Stimulated activated CD8-positive, alpha-beta memory T cell treated with anti-CD3 and anti-CD28 coated beads, Interleukin-4, amount 100 ng/mL, for 48 hours (primary cell): ENCODE measurements around the gene CENPC.
"Not testable (repeated sequence)": the region's sequence is repeated elsewhere in the genome, so short reads cannot be mapped to it uniquely, and the experiment has no call there.

ENCODE experiments used
- DNase-seq: peaks from one replicate; pipeline ENCODE4 v3.0.0-alpha.2; 2020

CENPC gene

DNA sequence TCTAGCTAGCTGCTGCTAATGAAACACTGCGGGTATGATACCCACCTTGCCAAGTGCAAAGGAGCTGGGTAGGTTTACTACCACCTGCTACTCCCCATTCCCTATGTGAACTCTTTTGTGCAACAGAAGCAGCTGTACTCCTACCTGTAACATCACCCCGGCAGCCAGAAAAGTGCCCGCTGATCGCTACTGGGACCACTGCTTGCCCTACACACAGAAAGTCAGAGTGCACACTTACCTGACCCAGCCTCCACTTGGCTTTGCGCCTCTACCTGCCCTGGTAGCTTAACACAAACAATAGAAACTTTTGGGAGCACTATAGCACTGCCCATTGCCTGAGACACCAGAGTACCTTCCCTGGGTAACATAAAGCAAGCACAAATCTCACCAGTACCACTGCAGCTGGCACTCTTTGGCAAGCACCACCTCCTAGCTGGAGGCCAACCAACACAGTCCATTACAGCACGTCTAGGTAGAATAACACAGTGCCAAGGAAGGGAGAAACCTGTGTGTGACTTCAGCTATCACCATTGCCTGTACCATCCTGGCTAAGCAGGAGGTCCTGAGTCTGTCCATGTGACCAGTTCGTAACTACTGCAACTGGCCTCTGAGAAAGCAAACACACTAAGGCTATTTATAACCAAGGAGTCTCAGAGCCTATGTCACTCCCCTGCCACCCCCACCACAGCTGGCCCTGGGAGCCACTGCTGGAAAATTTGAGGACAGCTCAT lies 80.1 kb downstream of the CENPC start:
- no peak for DNase-seq

DNA sequence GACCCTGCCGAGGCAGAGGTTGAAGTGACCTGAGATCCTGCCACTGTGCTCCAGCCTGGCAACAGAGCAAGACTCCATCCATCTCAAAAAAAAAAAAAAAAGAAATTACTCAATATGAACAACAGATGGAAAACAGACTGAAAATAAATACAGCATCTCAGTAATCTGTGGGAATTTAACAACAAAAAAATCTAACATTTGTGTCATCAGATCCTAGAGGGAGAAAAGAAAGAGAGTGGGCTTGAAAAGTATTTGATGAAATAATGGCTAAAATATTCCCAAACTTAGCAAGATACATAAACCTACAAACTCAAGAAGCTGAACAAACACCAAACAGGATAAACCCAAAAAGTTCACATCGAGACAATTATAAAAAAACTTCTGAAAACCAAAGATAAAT lies 84.7 kb downstream of the CENPC start:
- DNase-seq: no peak

DNA sequence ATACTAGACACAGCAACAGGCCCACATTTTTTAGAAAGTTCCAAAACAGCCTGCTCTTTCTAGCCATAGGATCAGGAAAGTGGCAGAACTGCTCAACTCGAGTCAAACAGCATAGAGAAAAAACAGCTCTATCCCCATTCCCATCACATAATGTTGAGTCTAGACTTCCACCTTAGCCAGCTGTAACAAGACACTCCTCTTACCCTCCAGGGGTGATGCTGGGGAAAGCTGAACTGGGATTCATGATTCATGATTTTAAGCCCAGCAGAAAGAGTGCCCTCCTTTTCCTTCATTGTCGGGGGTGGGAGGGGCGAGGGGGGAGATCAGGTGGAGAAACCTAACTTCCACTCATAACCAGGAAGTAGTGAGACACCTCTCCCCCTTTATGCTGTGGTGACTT lies 86.1 kb downstream of the CENPC start:
- DNase-seq: no peak

DNA sequence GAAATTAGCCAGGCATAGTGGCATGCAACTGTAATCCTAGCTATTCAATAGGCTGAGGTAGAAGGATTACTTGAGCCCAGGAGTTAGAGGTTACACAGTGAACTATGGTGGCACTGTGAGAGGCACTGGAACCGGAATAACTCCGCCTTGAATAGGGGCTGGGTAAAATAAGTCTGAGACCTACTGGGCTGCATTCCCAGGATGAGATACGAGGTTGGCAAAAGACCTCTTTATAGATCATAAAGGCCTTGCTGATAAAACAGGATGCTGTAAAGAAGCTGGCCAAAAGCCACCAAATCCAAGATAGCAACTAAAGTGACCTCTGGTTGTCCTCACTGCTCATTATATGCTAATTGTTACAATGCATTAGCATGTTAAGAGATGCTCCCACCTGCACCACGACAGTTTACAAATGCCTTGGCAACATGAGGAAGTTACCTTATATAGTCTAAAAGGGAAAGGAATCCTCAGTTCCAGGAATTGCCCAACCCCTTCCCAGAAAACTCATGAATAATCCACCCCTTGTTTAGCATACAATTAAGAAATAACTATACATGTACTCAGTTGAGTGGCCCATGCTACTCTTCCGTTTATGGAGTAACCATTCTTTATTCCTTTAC lies 88.6 kb downstream of the CENPC start:
- no peak for DNase-seq

DNA sequence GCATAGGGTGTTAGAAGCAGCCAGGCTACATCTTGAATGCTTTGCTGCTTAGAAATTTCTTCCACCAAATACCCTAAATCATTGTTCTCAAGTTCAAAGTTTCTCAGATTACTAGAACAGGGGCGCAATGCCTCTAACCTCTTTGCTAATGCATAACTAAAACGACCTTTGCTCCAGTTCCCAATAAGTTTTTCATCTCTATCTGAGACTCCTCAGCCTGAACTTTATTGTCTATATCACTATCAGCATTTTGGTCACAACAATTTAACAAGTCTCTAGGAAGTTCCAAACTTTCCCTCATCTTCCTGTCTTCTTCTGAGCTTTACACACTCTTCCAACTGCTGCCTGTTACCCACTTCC lies 92.5 kb downstream of the CENPC start:
- DNase-seq: not testable (repeated sequence)

DNA sequence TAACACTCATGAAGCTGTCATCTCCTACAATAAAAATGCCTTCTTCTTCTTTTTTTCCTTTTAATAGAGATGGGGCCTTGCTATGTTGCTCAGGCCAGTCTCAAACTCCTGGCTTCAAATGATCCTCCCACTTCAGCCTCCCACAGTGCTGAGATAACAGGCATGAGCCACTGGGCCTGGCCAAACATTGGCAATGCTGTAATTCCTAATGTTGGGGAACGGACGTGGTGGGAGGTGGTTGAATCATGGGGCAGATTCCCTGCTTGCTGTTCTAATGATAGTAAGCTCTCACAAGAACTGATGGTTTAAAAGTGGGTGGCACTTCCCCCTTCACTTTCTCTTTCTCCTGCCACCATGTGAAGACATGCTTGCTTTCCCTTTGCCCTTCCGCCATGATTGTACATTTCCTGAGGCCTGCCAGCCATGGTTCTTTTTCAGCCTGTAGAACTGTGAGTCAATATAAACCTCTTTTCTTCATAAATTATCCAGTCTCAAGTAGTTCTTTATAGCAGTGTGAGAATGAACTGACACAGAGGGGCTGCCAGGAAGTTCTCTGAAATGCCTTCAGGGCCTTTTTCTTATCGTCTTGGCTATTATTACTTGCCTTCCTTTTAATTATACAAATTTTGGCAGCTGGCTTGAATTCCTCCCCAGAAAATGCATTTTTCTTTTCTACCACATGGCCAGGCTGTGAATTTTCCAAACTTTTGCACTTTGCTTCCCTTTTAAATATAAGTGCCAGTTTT lies 93.0 kb downstream of the CENPC start:
- no peak for DNase-seq

DNA sequence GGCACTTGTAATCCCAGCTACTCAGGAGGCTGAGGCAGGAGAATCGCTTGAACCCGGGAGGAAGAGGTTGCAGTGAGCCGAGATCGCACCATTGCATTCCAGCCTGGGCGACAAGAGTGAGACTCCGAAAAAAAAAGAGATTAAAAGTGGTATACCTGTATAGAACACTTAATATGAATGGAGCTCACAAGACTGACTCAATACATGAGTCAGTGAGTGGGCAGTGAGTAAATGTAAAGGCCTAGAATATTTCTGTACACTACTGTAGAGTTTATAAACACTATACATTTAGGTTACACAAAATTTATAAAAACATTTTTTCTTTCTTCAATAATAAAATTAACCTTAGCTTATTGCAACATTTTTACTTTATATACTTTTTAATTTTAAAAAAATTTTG lies 93.8 kb downstream of the CENPC start:
- no peak for DNase-seq

DNA sequence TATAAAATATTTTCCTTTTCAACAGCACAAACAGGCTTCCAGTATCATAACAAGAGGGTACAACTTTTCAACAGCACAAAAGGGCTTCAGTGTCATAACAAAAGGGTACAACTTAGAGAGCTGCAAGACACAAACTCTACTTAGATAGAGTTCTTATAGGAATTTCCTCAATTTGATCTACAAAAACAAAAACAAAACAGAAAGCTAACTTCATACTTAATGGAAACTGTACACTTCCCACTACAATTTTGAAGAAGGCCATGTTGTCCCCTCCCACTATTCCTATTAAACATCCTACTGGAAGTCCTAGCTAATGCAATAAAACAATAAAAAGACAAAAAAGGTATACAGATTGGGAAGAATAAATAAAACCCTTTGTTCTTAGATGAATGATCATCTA lies 96.7 kb downstream of the CENPC start:
- no peak for DNase-seq

DNA sequence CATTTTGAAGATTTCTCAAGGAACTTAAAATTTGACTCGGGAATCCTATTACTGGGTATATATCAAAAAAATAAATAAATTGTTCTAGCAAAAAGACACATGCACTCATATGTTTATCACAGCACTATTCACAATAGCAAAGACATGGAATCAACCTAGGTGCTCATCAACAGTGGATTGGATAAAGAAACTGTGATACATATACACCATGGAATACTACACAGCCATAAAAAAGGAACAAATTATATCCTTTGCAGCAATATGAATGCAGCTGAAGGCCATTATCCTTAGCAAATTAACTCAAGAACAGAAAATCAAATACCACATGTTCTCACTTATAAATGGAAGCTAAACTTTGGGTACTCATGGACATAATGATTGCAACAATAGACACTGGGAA lies 97.4 kb downstream of the CENPC start:
- DNase-seq: no peak

DNA sequence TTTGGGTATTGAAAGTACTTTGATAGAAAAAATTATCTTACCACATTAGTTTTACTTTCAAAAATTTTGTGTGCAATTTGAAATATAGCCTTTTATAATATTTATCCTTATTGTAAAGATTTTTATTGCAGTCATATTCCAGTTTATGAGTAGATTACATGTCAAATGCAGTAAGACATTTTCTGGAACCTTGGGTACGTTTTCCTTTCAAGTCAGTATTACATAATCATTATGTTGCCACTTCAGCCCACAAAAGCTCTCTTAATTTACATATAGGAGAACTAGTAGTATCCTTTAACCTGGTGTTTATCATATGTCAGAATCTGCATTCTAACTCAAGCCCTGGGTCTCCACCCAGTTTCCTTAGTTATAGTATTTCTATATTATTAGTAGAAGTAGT lies 98.5 kb downstream of the CENPC start:
- no peak for DNase-seq

DNA sequence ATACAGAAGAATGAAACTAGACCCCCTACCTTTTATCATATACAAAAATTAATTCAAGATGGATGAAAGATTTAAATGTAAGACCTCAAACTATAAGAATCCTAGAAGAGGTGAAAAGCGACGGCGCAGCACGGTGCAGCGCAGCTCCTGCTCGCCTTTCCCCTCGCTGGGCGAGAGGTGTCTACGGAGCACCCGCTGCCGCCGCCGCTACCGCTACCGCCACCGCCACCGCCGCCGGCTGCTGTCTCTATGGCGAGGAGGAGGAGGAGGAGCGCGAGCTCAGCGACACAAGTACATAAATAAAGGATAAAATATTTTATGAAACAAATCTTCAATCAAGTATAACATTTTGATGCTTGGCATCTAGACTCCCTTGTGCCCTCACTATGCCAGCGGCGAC lies 99.4 kb downstream of the CENPC start:
- DNase-seq: not testable (repeated sequence)

DNA sequence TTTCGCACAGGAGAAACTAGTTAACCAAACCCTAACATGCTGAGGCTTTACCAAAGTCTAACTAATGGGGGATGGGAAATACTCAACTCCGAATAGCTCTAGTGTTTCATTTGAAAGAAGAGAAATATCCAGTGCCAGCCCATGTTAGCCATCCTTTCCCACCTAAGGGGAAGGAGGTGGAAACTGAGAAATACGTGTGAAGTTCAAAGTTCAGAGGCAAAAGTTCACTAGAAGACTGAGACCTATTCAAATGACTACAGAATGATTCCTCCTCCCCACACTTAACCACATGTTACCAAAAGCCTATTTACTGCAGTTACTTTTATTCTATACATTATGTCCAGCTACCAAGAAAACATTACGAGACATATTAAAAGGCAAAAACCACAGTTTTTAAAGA lies 106.3 kb downstream of the CENPC start:
- DNase-seq: no peak

DNA sequence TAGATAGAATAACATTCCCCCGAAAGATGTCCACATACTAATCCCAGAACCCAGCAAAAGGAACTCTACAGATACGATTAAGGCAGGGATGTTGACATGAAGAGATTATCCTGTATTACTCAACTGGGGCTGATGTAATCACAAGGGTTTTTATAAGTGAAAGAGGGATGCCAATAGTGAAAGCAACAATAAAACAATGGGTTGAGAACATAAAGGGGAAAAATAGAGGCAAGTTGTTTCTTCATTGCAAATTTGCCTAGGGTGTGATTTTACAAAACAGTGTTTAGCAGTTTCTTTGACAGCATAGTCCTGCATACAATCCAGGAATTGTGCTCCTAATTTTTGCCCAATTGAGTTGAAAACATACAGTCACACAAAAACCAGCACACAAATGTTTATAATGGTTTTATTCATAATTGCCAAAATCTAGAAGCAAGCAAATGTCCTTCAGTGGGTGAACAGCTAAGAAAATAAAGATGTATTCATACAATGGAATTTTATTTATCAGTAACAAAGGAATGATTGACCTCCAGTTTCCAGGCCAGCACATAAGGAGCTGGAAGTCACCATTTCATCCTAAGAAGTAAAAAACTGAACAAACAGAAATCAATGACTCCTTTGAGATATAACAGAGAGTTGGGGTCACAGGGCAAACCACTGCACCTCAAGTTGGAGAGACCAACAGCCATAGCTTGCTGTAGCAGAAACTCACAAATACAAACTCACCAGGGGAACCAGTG lies 107.2 kb downstream of the CENPC start:
- DNase-seq: no peak

DNA sequence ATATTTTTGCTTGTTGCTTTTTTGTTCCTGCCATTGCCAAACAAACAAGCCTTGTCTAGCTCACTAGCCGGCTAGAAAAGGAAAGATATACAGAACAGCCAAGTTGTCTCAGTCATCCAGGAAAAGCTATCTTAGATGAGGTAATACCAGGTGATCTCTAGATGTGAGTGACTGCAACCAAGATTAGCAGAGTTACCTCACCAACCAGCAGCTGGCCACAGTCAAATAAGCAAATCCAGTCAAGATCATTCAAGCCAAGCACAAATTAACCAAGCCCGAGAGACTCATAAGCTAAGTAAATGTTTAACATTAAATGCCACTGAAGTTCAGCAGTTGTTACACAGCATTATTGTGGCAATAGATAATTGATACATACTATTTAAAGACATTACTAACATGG lies 108.6 kb downstream of the CENPC start:
- no peak for DNase-seq

DNA sequence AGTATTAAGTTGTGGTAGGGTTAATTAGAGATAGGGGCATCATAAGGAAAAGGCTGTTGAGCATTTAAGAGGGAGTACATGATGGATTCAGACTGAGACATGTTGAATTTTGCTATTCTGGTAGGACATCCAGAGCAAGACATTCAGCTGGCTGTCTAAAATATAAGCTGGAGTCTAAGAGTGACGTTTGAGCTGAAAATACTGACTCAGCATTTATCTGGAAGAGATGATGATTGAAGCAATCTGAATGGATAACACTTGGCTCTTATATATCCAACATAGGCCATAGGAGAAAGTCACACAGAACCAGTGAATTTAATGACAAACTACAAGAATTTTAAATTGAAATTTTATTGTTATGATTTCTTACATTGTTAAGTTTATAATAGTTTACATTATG lies 114.3 kb downstream of the CENPC start:
- DNase-seq: no peak

DNA sequence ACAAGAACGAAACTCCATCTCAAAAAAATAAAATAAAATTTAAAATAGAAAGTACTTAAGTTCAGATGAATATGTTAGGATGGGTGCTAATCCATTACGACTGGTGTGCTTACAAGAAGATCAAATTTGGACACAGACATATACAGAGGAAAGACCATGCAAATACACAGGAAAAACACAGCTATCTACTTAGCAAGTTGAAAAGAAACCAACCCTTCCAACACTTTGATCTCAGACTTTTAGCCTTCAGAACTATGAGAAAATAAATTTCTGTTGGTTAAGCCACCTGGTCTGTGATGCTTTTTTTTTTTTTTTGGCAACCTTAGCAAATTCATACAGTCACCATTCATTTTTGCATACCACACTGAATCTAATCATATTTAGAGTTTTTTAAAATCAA lies 116.5 kb downstream of the CENPC start:
- DNase-seq: no peak
